A549 (cell line): ENCODE measurements around the gene TMPRSS6.

Source experiments
- TF ChIP-seq, protein P1 (sequence below): fragments of 450-650 bp; IDR thresholded peaks from 2 replicates; pipeline ENCODE4 v1.6.1; 2014; ENCODE audit warnings: antibody characterized with exemption
- TF ChIP-seq, protein P2 (sequence below): IDR thresholded peaks from 2 replicates; pipeline ENCODE4 v1.6.1; 2012
- TF ChIP-seq, protein P3 (sequence below): fragments of >200 bp; sonication (Bioruptor Twin); formaldehyde crosslinking; IDR thresholded peaks from 3 replicates; pipeline ENCODE4 v1.5.1; 2016

DNA sequence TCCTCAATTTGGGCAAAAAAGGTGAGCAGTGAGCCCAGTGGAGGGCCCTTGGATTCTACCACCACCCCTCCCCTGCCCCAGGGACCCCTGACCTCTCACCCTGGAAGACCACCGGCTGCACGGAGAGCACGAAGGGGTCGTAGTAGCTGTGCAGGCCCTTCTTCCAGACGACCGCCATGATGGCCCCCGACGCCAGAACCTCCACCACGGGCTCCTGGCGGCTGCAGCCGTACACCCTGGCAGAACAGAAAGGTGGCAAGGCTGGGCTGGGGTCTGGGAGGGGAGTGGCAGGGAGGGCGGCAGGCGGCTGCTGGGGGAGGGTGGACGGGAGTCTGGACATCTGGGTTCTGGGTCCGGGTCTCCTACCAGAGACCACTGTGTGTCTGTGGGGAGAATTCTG, 23.3 kb downstream of the TMPRSS6 start:
- TF ChIP-seq, protein P1, sequence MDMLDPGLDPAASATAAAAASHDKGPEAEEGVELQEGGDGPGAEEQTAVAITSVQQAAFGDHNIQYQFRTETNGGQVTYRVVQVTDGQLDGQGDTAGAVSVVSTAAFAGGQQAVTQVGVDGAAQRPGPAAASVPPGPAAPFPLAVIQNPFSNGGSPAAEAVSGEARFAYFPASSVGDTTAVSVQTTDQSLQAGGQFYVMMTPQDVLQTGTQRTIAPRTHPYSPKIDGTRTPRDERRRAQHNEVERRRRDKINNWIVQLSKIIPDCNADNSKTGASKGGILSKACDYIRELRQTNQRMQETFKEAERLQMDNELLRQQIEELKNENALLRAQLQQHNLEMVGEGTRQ, result no peak
- TF ChIP-seq, protein P2, sequence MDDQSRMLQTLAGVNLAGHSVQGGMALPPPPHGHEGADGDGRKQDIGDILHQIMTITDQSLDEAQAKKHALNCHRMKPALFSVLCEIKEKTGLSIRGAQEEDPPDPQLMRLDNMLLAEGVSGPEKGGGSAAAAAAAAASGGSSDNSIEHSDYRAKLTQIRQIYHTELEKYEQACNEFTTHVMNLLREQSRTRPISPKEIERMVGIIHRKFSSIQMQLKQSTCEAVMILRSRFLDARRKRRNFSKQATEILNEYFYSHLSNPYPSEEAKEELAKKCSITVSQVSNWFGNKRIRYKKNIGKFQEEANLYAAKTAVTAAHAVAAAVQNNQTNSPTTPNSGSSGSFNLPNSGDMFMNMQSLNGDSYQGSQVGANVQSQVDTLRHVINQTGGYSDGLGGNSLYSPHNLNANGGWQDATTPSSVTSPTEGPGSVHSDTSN, result no peak
- TF ChIP-seq, protein P3, sequence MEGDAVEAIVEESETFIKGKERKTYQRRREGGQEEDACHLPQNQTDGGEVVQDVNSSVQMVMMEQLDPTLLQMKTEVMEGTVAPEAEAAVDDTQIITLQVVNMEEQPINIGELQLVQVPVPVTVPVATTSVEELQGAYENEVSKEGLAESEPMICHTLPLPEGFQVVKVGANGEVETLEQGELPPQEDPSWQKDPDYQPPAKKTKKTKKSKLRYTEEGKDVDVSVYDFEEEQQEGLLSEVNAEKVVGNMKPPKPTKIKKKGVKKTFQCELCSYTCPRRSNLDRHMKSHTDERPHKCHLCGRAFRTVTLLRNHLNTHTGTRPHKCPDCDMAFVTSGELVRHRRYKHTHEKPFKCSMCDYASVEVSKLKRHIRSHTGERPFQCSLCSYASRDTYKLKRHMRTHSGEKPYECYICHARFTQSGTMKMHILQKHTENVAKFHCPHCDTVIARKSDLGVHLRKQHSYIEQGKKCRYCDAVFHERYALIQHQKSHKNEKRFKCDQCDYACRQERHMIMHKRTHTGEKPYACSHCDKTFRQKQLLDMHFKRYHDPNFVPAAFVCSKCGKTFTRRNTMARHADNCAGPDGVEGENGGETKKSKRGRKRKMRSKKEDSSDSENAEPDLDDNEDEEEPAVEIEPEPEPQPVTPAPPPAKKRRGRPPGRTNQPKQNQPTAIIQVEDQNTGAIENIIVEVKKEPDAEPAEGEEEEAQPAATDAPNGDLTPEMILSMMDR, result no peak
